Panc1 (cell line): ENCODE data around the gene DMAC2. TPM values are rescaled to one million over a fixed set of nuclear protein-coding genes. Genes with fewer than 3 reads are reported as not detected.
"Not testable (repeated sequence)": the region's sequence is repeated elsewhere in the genome, so short reads cannot be mapped to it uniquely, and the experiment has no call there.

Source experiments
- ATAC-seq: fragments of 200-7000 bp; cut with Tn5 transposase; 2 replicates; pipeline ENCODE4 v1.9.1; 2020; ENCODE audit warnings: mild to moderate bottlenecking, moderate library complexity
- BruUV-seq: library from RNA; stranded (reverse); fragments of 400-500 nt; replicated peaks from 2 replicates; lab custom pipeline; 2021; lab: Mats Ljungman, UMichigan
- CTCF ChIA-PET: fragments of 300-600 bp; sonication (Branson Sonifier 250); formaldehyde crosslinking; loops from one replicate; lab custom pipeline; 2022; ENCODE audit warnings: antibody characterized with exemption; lab: Charles Lee
- POLR2A ChIA-PET: fragments of 300-600 bp; sonication (Branson Sonifier 250); formaldehyde crosslinking; loops from one replicate; lab custom pipeline; 2022; ENCODE audit warnings: antibody characterized with exemption; lab: Charles Lee
- DNase-seq: peaks from one replicate; pipeline ENCODE4 v3.0.0-alpha.2; 2010; ENCODE audit warnings: low read depth, low spot score
- H3K27ac ChIP-seq: 2 replicates; pipeline ENCODE4 v1.5.1; 2011; ENCODE audit warnings: mild to moderate bottlenecking, low read length, inconsistent platforms
- H3K27me3 ChIP-seq: fragments of 200-500 bp; sonication (Bioruptor generic); 2 replicates; pipeline ENCODE4 v1.6.0; 2014; ENCODE audit warnings: low read length, inconsistent platforms; ENCODE audit not compliant: control insufficient read depth, insufficient read depth
- H3K36me3 ChIP-seq: fragments of 200-500 bp; sonication (Bioruptor generic); 2 replicates; pipeline ENCODE4 v1.5.1; 2014; ENCODE audit warnings: inconsistent platforms, mild to moderate bottlenecking, low read length, moderate library complexity; ENCODE audit not compliant: control insufficient read depth, insufficient read depth
- H3K4me1 ChIP-seq: 2 replicates; pipeline ENCODE4 v1.5.1; 2011; ENCODE audit warnings: inconsistent platforms, mild to moderate bottlenecking, low read length, moderate library complexity; ENCODE audit not compliant: control insufficient read depth, insufficient read depth
- H3K4me3 ChIP-seq, 2 experiments: 2 replicates each; pipeline ENCODE4 v1.5.1; 2011 to 2012; ENCODE audit warnings: low read depth in 2 of 2, low read length in 2 of 2, mild to moderate bottlenecking in 2 of 2, inconsistent platforms in 1 of 2, moderate library complexity in 1 of 2
- H3K9me3 ChIP-seq: fragments of 200-500 bp; sonication (Bioruptor generic); 2 replicates; pipeline ENCODE4 v1.5.1; 2014; ENCODE audit warnings: low read depth, mild to moderate bottlenecking, inconsistent platforms, low read length, moderate library complexity; ENCODE audit not compliant: control insufficient read depth, insufficient read depth
- CTCF ChIP-seq: fragments of 450-650 bp; IDR thresholded peaks from 2 replicates; pipeline ENCODE4 v1.5.1; 2017; ENCODE audit warnings: mild to moderate bottlenecking
- POLR2AphosphoS5 ChIP-seq: IDR thresholded peaks from 2 replicates; pipeline ENCODE4 v1.6.1; 2012; ENCODE audit warnings: mild to moderate bottlenecking, low read depth, low read length, moderate library complexity
- in situ Hi-C: cut with HindIII; loops from 2 replicates; pipeline ENCODE4 v1.10.0; 2016; ENCODE audit warnings: low sequenced_read_pairs, low pct_unique_long_range_greater_than_20kb
- intact Hi-C: fragments of 100-400 bp; cut with micrococcal nuclease; formaldehyde crosslinking; loops from one replicate; pipeline ENCODE4 v1.10.0; 2022; ENCODE audit not compliant: unreplicated experiment
- total RNA-seq: library from RNA; stranded (reverse); gene quantifications from one replicate; pipeline ENCODE4 v1.2.1, GENCODE V29; 2021; ENCODE audit not compliant: unreplicated experiment

Gene DMAC2
- total RNA-seq, 1 experiment from 2014 or later = 37.5 TPM

DNA sequence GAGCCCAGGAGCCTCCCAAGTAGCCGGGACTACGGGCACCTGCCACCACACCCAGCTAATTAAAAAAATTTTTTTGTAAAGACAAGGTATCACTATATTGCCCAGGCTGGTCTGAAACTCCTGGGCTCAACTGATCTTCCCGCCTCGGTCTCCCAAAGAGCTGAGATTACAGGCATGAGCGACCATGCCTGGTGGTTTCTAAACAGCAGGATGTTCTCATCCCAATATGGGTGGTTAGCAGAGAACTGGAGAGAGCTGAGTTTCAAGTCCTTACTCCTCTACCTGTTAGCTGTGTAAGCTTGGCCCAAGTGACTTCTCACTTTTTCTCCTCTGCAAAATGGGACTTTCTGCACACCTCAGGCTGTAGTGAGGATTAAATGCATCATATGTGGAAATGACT lies 55.4 kb downstream of the DMAC2 start:
- ATAC-seq (no peak), DNase-seq (no peak)
- Histone ChIP-seq H3K27ac (no peak overlapping the region), H3K4me1 (no peaks in the 10 kb centered on the region), H3K27me3 (no peaks in the 10 kb centered on the region), H3K9me3 (no peaks in the 10 kb centered on the region), H3K36me3 (no peaks in the 10 kb centered on the region), H3K4me3 (no peak overlapping the region)
- POLR2A ChIA-PET = no interaction called here
- CTCF ChIA-PET = no interaction called here
- no TSS peak for BruUV-seq
- in situ Hi-C loops (no loop called here), intact Hi-C loops (no loop called here)
- no peak for TF ChIP-seq POLR2AphosphoS5
- no peak for TF ChIP-seq CTCF

- intact Hi-C loops, H3K27me3 ChIP-seq, CTCF ChIA-PET, in situ Hi-C loops, DNase-seq, ATAC-seq, POLR2A ChIA-PET, BruUV-seq, H3K27ac ChIP-seq, H3K4me1 ChIP-seq, H3K36me3 ChIP-seq, H3K9me3 ChIP-seq, H3K4me3 ChIP-seq: not testable (repeated sequence)
Measured at GRCh38 chr19:41381536-41381935, 58.2 kb downstream of the DMAC2 start.

Other genes with a start within 250 kb of the DMAC2 start
- 8.5 TPM for gene CYP2S1, start 246.7 kb downstream of the DMAC2 start, total RNA-seq
- gene AXL, start 220.7 kb downstream of the DMAC2 start, total RNA-seq = 128 TPM
- gene HNRNPUL1, start 175.5 kb downstream of the DMAC2 start, total RNA-seq = 183 TPM
- gene CCDC97, start 129.7 kb downstream of the DMAC2 start, total RNA-seq = 25.5 TPM
- 42.6 TPM for gene TGFB1, start 86.0 kb downstream of the DMAC2 start, total RNA-seq
- 7.1 TPM for gene B9D2, start 75.8 kb downstream of the DMAC2 start, total RNA-seq
- gene TMEM91, start 63.4 kb downstream of the DMAC2 start, total RNA-seq = 4.4 TPM
- gene EXOSC5, start 42.6 kb downstream of the DMAC2 start, total RNA-seq = 25.2 TPM
- gene BCKDHA, start 42.1 kb downstream of the DMAC2 start, total RNA-seq = 11.2 TPM
- gene B3GNT8, start 12.5 kb downstream of the DMAC2 start, total RNA-seq = 0.10 TPM
- not detected for gene ERICH4, start 3.2 kb upstream of the DMAC2 start, total RNA-seq
- gene CEACAM21, start 136.3 kb upstream of the DMAC2 start, total RNA-seq = not detected
- gene CEACAM4, start 187.2 kb upstream of the DMAC2 start, total RNA-seq = not detected
- gene CEACAM7, start 248.4 kb upstream of the DMAC2 start, total RNA-seq = not detected